Stimulated activated effector memory CD8-positive, alpha-beta T cell treated with anti-CD3 and anti-CD28 coated beads, Interleukin-12 subunit alpha, Interleukin-12 subunit beta, amount 100 ng/mL, for 72 hours (primary cell): ENCODE results near the gene MRPL12.

Experiments
- ATAC-seq: fragments of 150-1000 bp; cut with Tn5 transposase; 2 replicates; pipeline ENCODE4 v1.10.0; 2021
- DNase-seq, 2 donors: peaks; one replicate each; pipeline ENCODE4 v3.0.0; 2021 to 2022; ENCODE audit warnings: low spot score in 2 of 2
- H3K27ac Mint-ChIP-seq: one replicate; pipeline ENCODE4 v1.8.0; 2022; ENCODE audit warnings: mild to moderate bottlenecking, mixed read lengths
- H3K36me3 Mint-ChIP-seq: one replicate; pipeline ENCODE4 v1.8.0; 2022; ENCODE audit warnings: mild to moderate bottlenecking, mixed read lengths
- H3K4me1 Mint-ChIP-seq: one replicate; pipeline ENCODE4 v1.8.0; 2022; ENCODE audit warnings: mixed read lengths
- H3K4me3 Mint-ChIP-seq: one replicate; pipeline ENCODE4 v1.8.0; 2022; ENCODE audit warnings: mild to moderate bottlenecking, mixed read lengths
- H3K9me3 Mint-ChIP-seq: one replicate; pipeline ENCODE4 v1.8.0; 2022; ENCODE audit warnings: mixed read lengths

The MRPL12 gene

GRCh38 chr17:81690549-81690948 is 12.6 kb upstream of the MRPL12 start:
- DNase-seq (no peak), ATAC-seq (no peak)
- Mint-ChIP-seq H3K4me3 (no peak overlapping the region), H3K9me3 (no peaks in the 10 kb centered on the region), H3K27ac (peak overlapping the region; percentile 69), H3K36me3 (peaks cover 98% of the 10 kb centered on the region), H3K4me1 (peaks cover 38% of the 10 kb centered on the region)

GRCh38 chr17:81691196-81691595 is 12.0 kb upstream of the MRPL12 start:
- no peak for DNase-seq
- peaks cover 33% of the 10 kb centered on the region for H3K4me1 Mint-ChIP-seq

GRCh38 chr17:81691608-81692007 is 11.6 kb upstream of the MRPL12 start:
- Mint-ChIP-seq H3K27ac (no peak overlapping the region), H3K36me3 (peaks cover 98% of the 10 kb centered on the region), H3K4me1 (peaks cover 30% of the 10 kb centered on the region), H3K4me3 (no peak overlapping the region), H3K9me3 (no peaks in the 10 kb centered on the region)
- ATAC-seq (no peak), DNase-seq (no peak)

More at GRCh38 chr17:81691196-81691595, 12.0 kb upstream of the MRPL12 start:
- H3K9me3 Mint-ChIP-seq = no peaks in the 10 kb centered on the region
- no peak for ATAC-seq
- H3K4me3 Mint-ChIP-seq = no peak overlapping the region
- peaks cover 98% of the 10 kb centered on the region for H3K36me3 Mint-ChIP-seq
- H3K27ac Mint-ChIP-seq = no peak overlapping the region

- ATAC-seq = no peak
- DNase-seq = no peak
- H3K4me3 Mint-ChIP-seq = no peak overlapping the region
- H3K9me3 Mint-ChIP-seq = no peaks in the 10 kb centered on the region
- peaks cover 99% of the 10 kb centered on the region for H3K36me3 Mint-ChIP-seq
- no peak overlapping the region for H3K27ac Mint-ChIP-seq
- H3K4me1 Mint-ChIP-seq = peaks cover 22% of the 10 kb centered on the region
These were observed 9.5 kb upstream of the MRPL12 start for GRCh38 chr17:81693509-81694210.

GRCh38 chr17:81694810-81695209 is 8.4 kb upstream of the MRPL12 start:
- Mint-ChIP-seq H3K9me3 (no peaks in the 10 kb centered on the region), H3K27ac (no peak overlapping the region), H3K4me3 (no peak overlapping the region), H3K36me3 (peaks cover 99% of the 10 kb centered on the region), H3K4me1 (peaks cover 11% of the 10 kb centered on the region)
- DNase-seq = no peak
- no peak for ATAC-seq

GRCh38 chr17:81695211-81695610 is 8.0 kb upstream of the MRPL12 start:
- Mint-ChIP-seq H3K4me3 (no peak overlapping the region), H3K27ac (no peak overlapping the region), H3K36me3 (peaks cover 99% of the 10 kb centered on the region), H3K4me1 (peaks cover 6% of the 10 kb centered on the region), H3K9me3 (no peaks in the 10 kb centered on the region)
- DNase-seq (no peak), ATAC-seq (no peak)

GRCh38 chr17:81695801-81696200 is 7.4 kb upstream of the MRPL12 start:
- peaks cover 10% of the 10 kb centered on the region for H3K4me1 Mint-ChIP-seq
- H3K36me3 Mint-ChIP-seq = peaks cover 100% of the 10 kb centered on the region
- H3K27ac Mint-ChIP-seq = no peak overlapping the region
- H3K4me3 Mint-ChIP-seq = no peak overlapping the region
- no peaks in the 10 kb centered on the region for H3K9me3 Mint-ChIP-seq
- ATAC-seq (no peak), DNase-seq (no peak)

GRCh38 chr17:81696218-81696941 is 6.8 kb upstream of the MRPL12 start:
- no peak for ATAC-seq
- H3K27ac Mint-ChIP-seq = no peak overlapping the region
- no peaks in the 10 kb centered on the region for H3K9me3 Mint-ChIP-seq
- H3K36me3 Mint-ChIP-seq = peaks cover 100% of the 10 kb centered on the region
- no peak for DNase-seq
- H3K4me3 Mint-ChIP-seq = no peak overlapping the region
- peaks cover 15% of the 10 kb centered on the region for H3K4me1 Mint-ChIP-seq

GRCh38 chr17:81697261-81698044 is 5.7 kb upstream of the MRPL12 start:
- Mint-ChIP-seq H3K4me3 (no peak overlapping the region), H3K36me3 (peaks cover 100% of the 10 kb centered on the region), H3K27ac (no peak overlapping the region), H3K9me3 (no peaks in the 10 kb centered on the region), H3K4me1 (peaks cover 26% of the 10 kb centered on the region)
- DNase-seq (no peak), ATAC-seq (no peak)

- no peak for DNase-seq
- Mint-ChIP-seq H3K27ac (peak overlapping the region; percentile 73), H3K9me3 (no peaks in the 10 kb centered on the region), H3K36me3 (peaks cover 99% of the 10 kb centered on the region), H3K4me1 (peaks cover 43% of the 10 kb centered on the region), H3K4me3 (peak overlapping the region; percentile 94)
- ATAC-seq = no peak
These were observed 2.5 kb upstream of the MRPL12 start for GRCh38 chr17:81700353-81701287.

GRCh38 chr17:81701288-81702071 is 1.7 kb upstream of the MRPL12 start:
- H3K4me3 Mint-ChIP-seq = peak overlapping the region; percentile 94
- peak; percentile 24 for ATAC-seq
- peak overlapping the region; percentile 99 for H3K27ac Mint-ChIP-seq
- H3K36me3 Mint-ChIP-seq = peaks cover 99% of the 10 kb centered on the region
- DNase-seq = no peak
- H3K4me1 Mint-ChIP-seq = peaks cover 51% of the 10 kb centered on the region
- H3K9me3 Mint-ChIP-seq = no peaks in the 10 kb centered on the region

GRCh38 chr17:81703747-81704654 is 834 bp downstream of the MRPL12 start:
- no peak for ATAC-seq
- Mint-ChIP-seq H3K36me3 (peaks cover 89% of the 10 kb centered on the region), H3K9me3 (no peaks in the 10 kb centered on the region)

GRCh38 chr17:81705518-81706231 is 2.5 kb downstream of the MRPL12 start:
- Mint-ChIP-seq H3K4me1 (peaks cover 53% of the 10 kb centered on the region), H3K27ac (peak overlapping the region; percentile 23), H3K36me3 (peaks cover 78% of the 10 kb centered on the region), H3K4me3 (no peak overlapping the region), H3K9me3 (no peaks in the 10 kb centered on the region)
- ATAC-seq (no peak), DNase-seq (no peak)

More at GRCh38 chr17:81703747-81704654, 834 bp downstream of the MRPL12 start:
- DNase-seq = no peak
- Mint-ChIP-seq H3K4me1 (peaks cover 48% of the 10 kb centered on the region), H3K27ac (peak overlapping the region; percentile 99), H3K4me3 (peak overlapping the region; percentile 94)
